ENCODE measurements around the gene PDCD1LG2.

The PDCD1LG2 gene

DNA sequence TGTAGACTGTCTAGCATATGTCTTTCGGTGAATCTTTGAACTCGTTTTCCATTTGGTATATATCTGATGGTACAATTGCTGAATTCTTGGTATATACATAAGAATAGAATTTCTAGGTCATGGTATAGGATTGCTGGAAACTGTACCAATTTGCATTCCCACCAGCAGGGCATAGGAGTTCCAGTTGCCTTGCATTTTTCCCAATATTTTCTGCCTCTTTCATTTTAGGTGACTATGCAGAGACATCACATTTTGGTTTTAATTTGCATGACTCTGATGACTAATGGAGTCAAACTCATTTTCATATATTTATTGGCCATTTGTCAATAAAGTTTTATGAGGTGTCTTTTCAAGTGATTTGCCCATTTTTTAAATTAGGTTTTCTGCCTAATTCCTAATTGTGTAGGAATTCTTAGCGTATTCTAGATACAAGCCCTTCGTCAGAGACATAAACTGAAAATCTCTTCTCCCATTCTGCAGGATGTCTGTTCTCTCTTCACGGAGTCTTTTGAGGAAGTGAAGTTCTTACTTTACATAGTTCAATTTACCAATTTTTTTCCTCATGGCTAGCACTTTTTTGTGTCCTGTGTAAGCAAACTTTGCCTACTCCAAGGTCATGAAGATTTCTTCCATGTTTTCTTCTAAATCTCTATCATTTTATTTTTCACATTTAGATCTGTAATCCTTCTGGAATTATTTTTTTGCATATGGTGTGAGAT lies 28.9 kb upstream of the PDCD1LG2 start:
- Histone ChIP-seq H3K9me3 (ENCODE audit: control insufficient read depth, insufficient read depth, low read length) (no peaks in the 10 kb centered on the region), H3K79me2 (ENCODE audit: control insufficient read depth, low read length) (no peaks in the 10 kb centered on the region), H3K4me2 (ENCODE audit: low read length) (no peak overlapping the region), H3F3A (ENCODE audit: control insufficient read depth, insufficient read depth) (no peaks in the 10 kb centered on the region), H3K4me3 (ENCODE audit: low read length) (no peak overlapping the region), H3K9me2 (replicated peaks; ENCODE audit: control insufficient read depth, low read length) (no peaks in the 10 kb centered on the region), H4K20me1 (ENCODE audit: control insufficient read depth, insufficient read depth, low read depth, low read length) (no peaks in the 10 kb centered on the region), H3K27me3 (ENCODE audit: control insufficient read depth, low read length) (no peaks in the 10 kb centered on the region), H3K36me3 (ENCODE audit: control insufficient read depth, low read length) (no peaks in the 10 kb centered on the region), H3K4me1 (ENCODE audit: control insufficient read depth, low read length) (peaks cover 10% of the 10 kb centered on the region), H3K27ac (ENCODE audit: low read depth, low read length) (no peak overlapping the region)
- TF ChIP-seq, protein P1, sequence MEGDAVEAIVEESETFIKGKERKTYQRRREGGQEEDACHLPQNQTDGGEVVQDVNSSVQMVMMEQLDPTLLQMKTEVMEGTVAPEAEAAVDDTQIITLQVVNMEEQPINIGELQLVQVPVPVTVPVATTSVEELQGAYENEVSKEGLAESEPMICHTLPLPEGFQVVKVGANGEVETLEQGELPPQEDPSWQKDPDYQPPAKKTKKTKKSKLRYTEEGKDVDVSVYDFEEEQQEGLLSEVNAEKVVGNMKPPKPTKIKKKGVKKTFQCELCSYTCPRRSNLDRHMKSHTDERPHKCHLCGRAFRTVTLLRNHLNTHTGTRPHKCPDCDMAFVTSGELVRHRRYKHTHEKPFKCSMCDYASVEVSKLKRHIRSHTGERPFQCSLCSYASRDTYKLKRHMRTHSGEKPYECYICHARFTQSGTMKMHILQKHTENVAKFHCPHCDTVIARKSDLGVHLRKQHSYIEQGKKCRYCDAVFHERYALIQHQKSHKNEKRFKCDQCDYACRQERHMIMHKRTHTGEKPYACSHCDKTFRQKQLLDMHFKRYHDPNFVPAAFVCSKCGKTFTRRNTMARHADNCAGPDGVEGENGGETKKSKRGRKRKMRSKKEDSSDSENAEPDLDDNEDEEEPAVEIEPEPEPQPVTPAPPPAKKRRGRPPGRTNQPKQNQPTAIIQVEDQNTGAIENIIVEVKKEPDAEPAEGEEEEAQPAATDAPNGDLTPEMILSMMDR (IDR thresholded peaks at IDR 0.05; ENCODE audit: low read depth, low read length, poor library complexity, severe bottlenecking), result no peak

DNA sequence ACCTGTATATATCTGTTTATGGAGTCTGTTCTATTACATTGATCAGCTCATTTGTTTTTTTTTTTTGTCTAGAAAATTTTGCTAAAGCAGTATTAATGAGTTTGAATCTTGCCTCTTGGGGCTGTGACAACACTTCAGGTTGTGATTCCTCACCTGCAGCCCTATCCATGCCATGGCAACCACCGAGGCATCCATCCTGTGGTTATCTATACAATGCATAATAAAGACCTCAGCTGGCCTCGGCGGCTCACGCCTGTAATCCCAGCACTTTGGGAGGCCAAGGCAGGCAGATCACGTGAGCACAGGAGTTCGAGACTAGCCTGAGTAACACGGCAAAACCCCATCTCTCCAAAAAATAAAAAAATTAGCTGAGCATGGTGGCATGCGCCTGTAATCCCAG lies 28.1 kb upstream of the PDCD1LG2 start:
- TF ChIP-seq, protein P1 (IDR thresholded peaks at IDR 0.05; ENCODE audit: low read depth, low read length, poor library complexity, severe bottlenecking), result no peak
- TF ChIP-seq EZH2phosphoT487 (IDR thresholded peaks at IDR 0.05; ENCODE audit: borderline replicate concordance, low read length), result no peak
- Histone ChIP-seq H3K36me3 (ENCODE audit: control insufficient read depth, low read length) (no peaks in the 10 kb centered on the region), H3K4me3 (ENCODE audit: low read length) (no peak overlapping the region), H3K27me3 (ENCODE audit: control insufficient read depth, low read length) (no peaks in the 10 kb centered on the region), H3K79me2 (ENCODE audit: control insufficient read depth, low read length) (no peaks in the 10 kb centered on the region), H4K20me1 (ENCODE audit: control insufficient read depth, insufficient read depth, low read depth, low read length) (no peaks in the 10 kb centered on the region), H3K27ac (ENCODE audit: low read depth, low read length) (no peak overlapping the region), H3K4me1 (ENCODE audit: control insufficient read depth, low read length) (peaks cover 10% of the 10 kb centered on the region), H3F3A (ENCODE audit: control insufficient read depth, insufficient read depth) (no peaks in the 10 kb centered on the region), H3K9me2 (replicated peaks; ENCODE audit: control insufficient read depth, low read length) (no peaks in the 10 kb centered on the region), H3K9me3 (ENCODE audit: control insufficient read depth, insufficient read depth, low read length) (no peaks in the 10 kb centered on the region), H3K4me2 (ENCODE audit: low read length) (no peak overlapping the region)

DNA sequence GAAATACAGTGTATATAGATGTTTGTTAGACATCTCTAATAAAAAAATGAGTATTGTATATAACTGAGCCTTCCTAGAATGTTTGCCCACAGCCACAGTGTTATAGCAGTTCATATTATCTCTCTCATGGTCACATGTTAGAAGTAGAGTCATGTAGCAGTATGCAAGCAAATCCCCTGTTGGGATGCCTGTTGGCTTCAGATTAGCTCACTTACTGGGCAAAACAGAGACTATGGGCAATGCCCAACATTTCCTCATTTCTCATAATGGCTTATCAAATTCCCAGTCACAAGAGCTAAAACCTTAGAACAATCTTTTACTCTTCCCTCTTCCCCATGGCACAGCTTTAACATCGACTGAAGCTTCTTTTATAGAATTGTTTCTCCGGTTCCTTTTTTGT lies 27.0 kb upstream of the PDCD1LG2 start:
- H3K9me3 ChIP-seq (ENCODE audit: control insufficient read depth, insufficient read depth, low read length), result no peaks in the 10 kb centered on the region
- peaks cover 10% of the 10 kb centered on the region for H3K4me1 ChIP-seq (ENCODE audit: control insufficient read depth, low read length)
- no peak overlapping the region for H3K4me3 ChIP-seq (ENCODE audit: low read length)
- H3K27ac ChIP-seq (ENCODE audit: low read depth, low read length), result no peak overlapping the region
- TF ChIP-seq, protein P1 (IDR thresholded peaks at IDR 0.05; ENCODE audit: low read depth, low read length, poor library complexity, severe bottlenecking), result no peak
- no peak for TF ChIP-seq EZH2phosphoT487 (IDR thresholded peaks at IDR 0.05; ENCODE audit: borderline replicate concordance, low read length)
- no peaks in the 10 kb centered on the region for H3K9me2 ChIP-seq (replicated peaks; ENCODE audit: control insufficient read depth, low read length)
- no peaks in the 10 kb centered on the region for H3K79me2 ChIP-seq (ENCODE audit: control insufficient read depth, low read length)
- no peaks in the 10 kb centered on the region for H3K27me3 ChIP-seq (ENCODE audit: control insufficient read depth, low read length)
- H3K36me3 ChIP-seq (ENCODE audit: control insufficient read depth, low read length), result no peaks in the 10 kb centered on the region
- H3K4me2 ChIP-seq (ENCODE audit: low read length), result no peak overlapping the region
- no peaks in the 10 kb centered on the region for H4K20me1 ChIP-seq (ENCODE audit: control insufficient read depth, insufficient read depth, low read depth, low read length)
- no peaks in the 10 kb centered on the region for H3F3A ChIP-seq (ENCODE audit: control insufficient read depth, insufficient read depth)
